ENCODE results near the gene MAFF.

Gene MAFF

DNA sequence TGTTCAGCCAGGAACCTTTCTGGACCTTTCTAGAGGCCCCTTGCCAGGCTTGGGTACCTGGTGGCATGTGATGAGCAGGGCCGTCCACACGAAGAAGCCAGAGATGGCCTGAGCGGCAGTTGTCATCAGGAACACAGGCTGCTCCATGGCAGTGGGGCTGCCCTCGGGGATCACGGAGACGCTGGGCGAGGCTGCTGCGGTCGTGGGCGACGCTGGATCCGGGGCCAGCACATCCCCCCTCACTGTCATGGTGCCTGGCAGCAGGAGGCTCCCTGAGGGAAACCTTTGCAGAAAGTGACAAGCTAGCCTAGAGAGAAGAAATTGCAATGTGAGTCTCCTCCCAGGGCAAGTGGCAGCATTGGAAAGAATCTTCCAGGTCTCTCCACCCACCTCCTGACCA, 45.9 kb downstream of the MAFF start:
- TF ChIP-seq CTCF (IDR thresholded peaks at IDR 0.05; ENCODE audit: unreplicated experiment in 3 of 3) = no peak
- Mint-ChIP-seq H3K9me3 (no peaks in the 10 kb centered on the region), H3K27ac (no peak overlapping the region), H3K4me3 (no peak overlapping the region), H3K36me3 (ENCODE audit: low read depth) (peaks cover 44% of the 10 kb centered on the region), H3K4me1 (peaks cover 37% of the 10 kb centered on the region), H3K27me3 (ENCODE audit: low read depth) (peaks cover 4% of the 10 kb centered on the region)

DNA sequence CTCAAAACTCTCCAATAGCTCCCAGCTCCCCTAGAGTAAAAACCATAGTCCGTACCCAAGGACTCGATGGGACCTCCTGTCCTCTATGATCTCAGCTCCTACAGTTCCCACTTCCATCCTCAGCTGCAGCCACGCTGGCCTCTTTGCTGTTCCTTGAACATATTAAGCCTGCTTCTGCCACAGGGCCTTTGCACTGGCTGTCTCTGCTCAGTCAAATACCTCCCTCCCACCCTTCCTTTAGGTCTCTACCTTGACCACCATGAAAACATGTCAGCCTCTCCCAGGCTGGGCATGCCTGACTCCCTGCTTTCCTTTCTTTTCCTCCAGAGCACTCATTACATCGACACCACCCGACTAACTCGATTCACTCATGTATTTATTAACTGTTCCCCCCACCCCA, 46.5 kb downstream of the MAFF start:
- Mint-ChIP-seq H3K27ac (no peak overlapping the region), H3K36me3 (ENCODE audit: low read depth) (peaks cover 44% of the 10 kb centered on the region), H3K27me3 (ENCODE audit: low read depth) (peaks cover 4% of the 10 kb centered on the region), H3K4me3 (no peak overlapping the region), H3K4me1 (peaks cover 37% of the 10 kb centered on the region), H3K9me3 (no peaks in the 10 kb centered on the region)
- TF ChIP-seq CTCF (IDR thresholded peaks at IDR 0.05; ENCODE audit: unreplicated experiment in 3 of 3) = no peak

DNA sequence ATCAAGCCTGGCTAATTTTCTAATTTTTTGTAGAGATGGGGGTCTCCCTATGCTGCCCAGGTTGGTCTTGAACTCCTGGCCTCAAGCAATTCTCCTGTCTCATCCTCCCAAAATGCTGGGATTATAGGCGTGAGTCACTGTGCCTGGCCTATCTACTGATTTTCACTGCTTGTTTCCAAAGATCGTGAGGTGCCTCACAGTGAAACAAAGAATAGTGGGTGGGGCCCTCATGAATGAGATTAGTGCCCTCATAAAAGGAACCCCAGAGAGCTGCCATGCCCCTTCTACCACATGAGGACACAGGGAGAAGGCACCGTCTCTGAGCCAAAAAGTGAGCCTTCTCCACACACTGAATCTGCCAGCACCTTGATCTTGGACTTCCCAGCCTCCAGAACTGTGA, 47.5 kb downstream of the MAFF start:
- TF ChIP-seq CTCF (IDR thresholded peaks at IDR 0.05; ENCODE audit: unreplicated experiment in 3 of 3) = no peak
- no peaks in the 10 kb centered on the region for H3K9me3 Mint-ChIP-seq
- no peak overlapping the region for H3K27ac Mint-ChIP-seq
- H3K36me3 Mint-ChIP-seq (ENCODE audit: low read depth) = peaks cover 37% of the 10 kb centered on the region
- H3K27me3 Mint-ChIP-seq (ENCODE audit: low read depth) = peaks cover 4% of the 10 kb centered on the region
- peaks cover 29% of the 10 kb centered on the region for H3K4me1 Mint-ChIP-seq
- no peak overlapping the region for H3K4me3 Mint-ChIP-seq

DNA sequence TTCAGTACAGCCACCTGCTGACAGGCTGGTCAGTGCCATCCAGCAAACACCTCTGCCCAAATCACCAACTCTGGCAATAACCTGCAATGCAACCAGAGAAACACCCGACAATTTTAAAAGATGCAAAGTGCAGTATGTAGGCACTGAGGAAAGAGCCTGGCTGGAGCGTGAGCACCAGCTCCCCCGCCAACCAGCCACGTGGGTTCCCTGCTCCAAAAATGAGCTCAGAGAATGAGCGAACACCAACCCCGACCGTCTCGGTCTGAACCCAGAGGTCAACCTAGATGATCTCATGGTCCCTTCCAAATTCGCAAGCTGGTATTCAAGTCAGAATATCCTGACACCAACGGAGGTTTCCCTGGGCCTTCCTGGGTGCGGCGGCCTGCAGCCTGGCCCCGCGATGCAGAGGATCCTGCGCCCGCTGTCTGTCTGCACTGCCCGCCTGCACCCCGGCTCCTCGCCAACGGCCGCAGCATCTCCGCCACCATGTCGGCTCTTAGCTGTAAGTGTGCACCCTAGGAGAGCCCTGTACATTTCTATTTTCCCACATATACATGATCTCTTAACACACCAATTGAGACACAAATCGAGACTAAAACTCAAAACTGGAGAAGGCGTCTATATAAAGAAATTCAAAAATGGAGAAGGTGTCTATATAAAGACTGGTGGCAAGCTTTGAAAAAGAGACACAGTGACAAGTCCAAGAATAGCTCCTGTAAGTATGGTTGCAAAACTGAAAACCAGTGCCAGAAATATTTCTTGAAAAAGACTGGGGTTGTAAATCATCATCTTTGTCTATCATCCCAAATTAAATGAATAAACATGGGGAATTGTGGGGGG, 48.2 kb downstream of the MAFF start:
- H3K27ac Mint-ChIP-seq = peak overlapping the region in 1 of 3 experiments; percentile 21
- no peak overlapping the region for H3K4me3 Mint-ChIP-seq
- peaks cover 37% of the 10 kb centered on the region for H3K36me3 Mint-ChIP-seq (ENCODE audit: low read depth)
- no peak for TF ChIP-seq CTCF (IDR thresholded peaks at IDR 0.05; ENCODE audit: unreplicated experiment in 3 of 3)
- H3K27me3 Mint-ChIP-seq (ENCODE audit: low read depth) = peaks cover 4% of the 10 kb centered on the region
- H3K9me3 Mint-ChIP-seq = no peaks in the 10 kb centered on the region
- peaks cover 29% of the 10 kb centered on the region for H3K4me1 Mint-ChIP-seq

- peaks cover 4% of the 10 kb centered on the region for H3K27me3 Mint-ChIP-seq (ENCODE audit: low read depth)
- no peak for TF ChIP-seq CTCF (IDR thresholded peaks at IDR 0.05; ENCODE audit: unreplicated experiment in 3 of 3)
- peaks cover 37% of the 10 kb centered on the region for H3K36me3 Mint-ChIP-seq (ENCODE audit: low read depth)
- peaks cover 33% of the 10 kb centered on the region for H3K4me1 Mint-ChIP-seq
- no peak overlapping the region for H3K4me3 Mint-ChIP-seq
- no peak overlapping the region for H3K27ac Mint-ChIP-seq
- no peaks in the 10 kb centered on the region for H3K9me3 Mint-ChIP-seq
Measured at GRCh38 chr22:38250643-38251340, 49.0 kb downstream of the MAFF start.
